Measurements from ENCODE around the gene COX7A2. TPM values are rescaled to one million over a fixed set of nuclear protein-coding genes. Genes with fewer than 3 reads are reported as not detected.

The COX7A2 gene
- polyA plus RNA-seq, 1 donor (not counting 4 experiments of a cell fraction or from before 2014, with no cell fraction given): 474 TPM

DNA sequence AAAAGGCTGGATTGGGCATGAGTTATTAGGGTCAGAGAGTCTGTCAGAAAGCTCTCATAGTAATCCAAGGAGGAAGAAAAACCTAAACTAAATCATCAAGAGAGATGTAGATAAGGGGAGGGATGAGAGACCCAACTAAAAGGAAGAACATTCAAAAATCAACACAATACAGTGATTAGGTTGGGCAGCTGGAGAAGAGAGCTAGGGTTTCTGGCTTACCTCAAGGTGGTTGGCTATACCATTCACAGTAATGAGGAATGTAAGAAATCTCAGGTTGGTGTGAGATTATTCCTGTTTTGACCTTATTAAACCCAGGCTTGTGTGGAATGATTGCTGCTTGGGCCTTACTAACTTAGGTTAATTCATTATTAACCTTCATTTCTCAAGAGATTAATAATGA lies 6.2 kb upstream of the COX7A2 start:
- Histone ChIP-seq H3K9ac (ENCODE audit: control insufficient read depth, extremely low read depth, insufficient read depth, low read length) (no peak overlapping the region), H3K27me3 (ENCODE audit: control insufficient read depth, extremely low read depth, insufficient read depth, low read length) (no peaks in the 10 kb centered on the region), H2AFZ (ENCODE audit: control insufficient read depth, low read length) (no peak overlapping the region), H3K27ac (ENCODE audit: control insufficient read depth, insufficient read depth, low read length) (no peak overlapping the region), H3K36me3 (ENCODE audit: control insufficient read depth in 2 of 2, extremely low read depth in 1 of 2, insufficient read depth in 2 of 2, low read length in 2 of 2) (peaks cover 0 to 4% of the 10 kb centered on the region in 2 experiments), H3K9me1 (ENCODE audit: control insufficient read depth, extremely low read depth, insufficient read depth, low read length) (no peaks in the 10 kb centered on the region), H3K9me3 (ENCODE audit: control insufficient read depth, low read depth, low read length) (no peaks in the 10 kb centered on the region), H3K4me3 (ENCODE audit: control insufficient read depth in 2 of 3, extremely low read depth in 1 of 3, insufficient read depth in 2 of 3, low read depth in 1 of 3, low read length in 3 of 3) (no peak overlapping the region), H4K20me1 (ENCODE audit: control insufficient read depth, extremely low read depth, insufficient read depth, low read length) (no peaks in the 10 kb centered on the region), H3K4me1 (ENCODE audit: control insufficient read depth, extremely low read depth, insufficient read depth, low read length) (no peaks in the 10 kb centered on the region), H3K79me2 (ENCODE audit: control insufficient read depth, insufficient read depth, low read length) (no peaks in the 10 kb centered on the region), H3K4me2 (ENCODE audit: control insufficient read depth, extremely low read depth, insufficient read depth, low read depth, low read length) (no peak overlapping the region)
- DNase-seq (ENCODE audit: low read depth, low spot score): no peak
- FAIRE-seq: no peak
- dilution Hi-C loops (cut with MboI; ENCODE audit: extremely low pct_ligation_motif_present, low sequenced_read_pairs): no loop called here
- TF ChIP-seq EZH2 (IDR thresholded peaks at IDR 0.05; ENCODE audit: low read length) (no peak), CTCF (optimal IDR thresholded peaks at IDR 0.05 in 1 of 3, IDR thresholded peaks at IDR 0.05 in 1 of 3, conservative IDR thresholded peaks at IDR 0.05 in 1 of 3; ENCODE audit: extremely low read depth in 1 of 3, insufficient read depth in 2 of 3, low read length in 3 of 3) (no peak)

DNA sequence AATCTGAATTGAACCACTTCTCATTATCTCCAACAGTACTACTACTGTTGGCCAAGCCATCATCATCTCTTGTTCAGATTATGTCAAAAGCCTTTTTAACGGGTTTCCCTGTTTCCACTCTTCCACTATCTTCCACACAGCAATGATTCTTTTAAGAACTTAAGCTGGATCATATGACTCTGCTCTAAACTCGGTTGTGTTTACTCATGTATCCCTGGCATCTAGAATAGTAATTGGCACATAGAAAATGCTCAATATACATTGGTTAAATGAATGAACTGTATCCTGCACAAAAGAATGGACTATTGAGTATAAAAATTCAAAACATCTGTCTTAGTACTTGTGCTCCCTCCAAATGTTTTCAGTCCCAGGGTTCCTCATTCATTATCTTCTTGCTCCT lies 2.8 kb upstream of the COX7A2 start:
- Histone ChIP-seq H3K27me3 (ENCODE audit: control insufficient read depth, extremely low read depth, insufficient read depth, low read length) (no peaks in the 10 kb centered on the region), H2AFZ (ENCODE audit: control insufficient read depth, low read length) (no peak overlapping the region), H3K4me2 (ENCODE audit: control insufficient read depth, extremely low read depth, insufficient read depth, low read depth, low read length) (no peak overlapping the region), H3K9ac (ENCODE audit: control insufficient read depth, extremely low read depth, insufficient read depth, low read length) (no peak overlapping the region), H3K79me2 (ENCODE audit: control insufficient read depth, insufficient read depth, low read length) (peaks cover 22% of the 10 kb centered on the region), H3K36me3 (ENCODE audit: control insufficient read depth in 2 of 2, extremely low read depth in 1 of 2, insufficient read depth in 2 of 2, low read length in 2 of 2) (peaks cover 0 to 2% of the 10 kb centered on the region in 2 experiments), H3K9me3 (ENCODE audit: control insufficient read depth, low read depth, low read length) (no peaks in the 10 kb centered on the region), H3K4me1 (ENCODE audit: control insufficient read depth, extremely low read depth, insufficient read depth, low read length) (peaks cover 5% of the 10 kb centered on the region), H4K20me1 (ENCODE audit: control insufficient read depth, extremely low read depth, insufficient read depth, low read length) (no peaks in the 10 kb centered on the region), H3K9me1 (ENCODE audit: control insufficient read depth, extremely low read depth, insufficient read depth, low read length) (no peaks in the 10 kb centered on the region), H3K4me3 (ENCODE audit: control insufficient read depth in 2 of 3, extremely low read depth in 1 of 3, insufficient read depth in 2 of 3, low read depth in 1 of 3, low read length in 3 of 3) (no peak overlapping the region), H3K27ac (ENCODE audit: control insufficient read depth, insufficient read depth, low read length) (no peak overlapping the region)
- DNase-seq (ENCODE audit: low read depth, low spot score) (no peak), FAIRE-seq (no peak)
- dilution Hi-C loops (cut with MboI; ENCODE audit: extremely low pct_ligation_motif_present, low sequenced_read_pairs): no loop called here
- no peak for TF ChIP-seq CTCF (optimal IDR thresholded peaks at IDR 0.05 in 1 of 3, IDR thresholded peaks at IDR 0.05 in 1 of 3, conservative IDR thresholded peaks at IDR 0.05 in 1 of 3; ENCODE audit: extremely low read depth in 1 of 3, insufficient read depth in 2 of 3, low read length in 3 of 3)
- TF ChIP-seq EZH2 (IDR thresholded peaks at IDR 0.05; ENCODE audit: low read length): no peak

Measured in keratinocyte (primary cell).